ENCODE measurements around the gene KIF23.

GRCh38 chr15:69403594-69403993 lies 10.6 kb upstream of the KIF23 start:
- TF ChIP-seq POLR2A (IDR thresholded peaks at IDR 0.05), result no peak
- no peak for TF ChIP-seq CTCF (IDR thresholded peaks at IDR 0.05)
